Measurements from ENCODE around the gene RGS8. TPM values are rescaled to one million over a fixed set of nuclear protein-coding genes. Genes with fewer than 3 reads are reported as not detected.
A peak's percentile ranks its signal among the peaks of the same experiment; 100 is the strongest.

Gene RGS8
- total RNA-seq, 1 donor from 2014 or later, result 0.04 TPM

DNA sequence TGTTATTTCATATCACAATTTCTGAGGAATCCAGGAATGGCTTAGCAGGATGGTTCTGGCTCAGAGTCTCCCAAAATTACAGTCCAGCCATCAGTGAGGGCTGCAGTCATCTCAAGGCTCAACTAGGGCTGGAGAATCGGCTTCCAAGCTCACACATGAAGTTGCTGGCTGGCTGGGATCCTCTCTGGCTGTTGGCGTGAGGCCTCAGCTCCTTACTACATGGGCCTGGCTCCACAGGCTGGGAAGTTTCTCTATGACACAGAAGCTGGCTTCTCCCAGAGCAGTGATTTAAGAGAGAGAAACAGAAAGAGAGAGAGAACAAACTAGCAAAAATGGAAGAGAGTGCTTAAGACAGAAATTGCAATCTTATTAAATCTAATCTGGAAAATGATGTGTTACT is 38.8 kb upstream of the RGS8 start:
- Histone ChIP-seq H3K4me3 (ENCODE audit: low read depth, low read length) (no peak overlapping the region), H3K27me3 (ENCODE audit: control insufficient read depth, insufficient read depth, low read length) (no peaks in the 10 kb centered on the region), H3K36me3 (ENCODE audit: control insufficient read depth, insufficient read depth, low read length) (no peaks in the 10 kb centered on the region)
- DNase-seq (ENCODE audit: low read depth), result no peak
- TF ChIP-seq CTCF (IDR thresholded peaks at IDR 0.05; ENCODE audit: insufficient read depth, low read length, poor library complexity, severe bottlenecking), result no peak

DNA sequence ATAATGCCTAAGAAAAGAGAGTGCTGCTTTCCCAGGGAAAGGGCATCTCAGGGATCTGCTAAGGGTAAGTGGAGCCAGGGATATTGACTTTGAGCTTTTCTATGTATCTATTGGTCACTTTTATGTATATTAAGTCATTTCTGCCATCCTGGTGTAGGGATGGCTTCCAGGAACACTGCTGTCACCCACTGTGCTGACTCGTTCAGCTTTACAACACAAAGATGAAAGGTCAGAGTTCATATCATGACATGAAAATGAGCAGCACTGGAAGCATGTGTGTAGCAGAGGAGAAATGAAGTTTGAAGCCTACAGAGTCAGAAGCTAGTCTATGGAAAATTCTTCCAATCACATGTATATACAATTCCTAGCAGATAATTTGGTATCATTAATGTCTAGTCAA is 37.1 kb upstream of the RGS8 start:
- no peak for TF ChIP-seq CTCF (IDR thresholded peaks at IDR 0.05; ENCODE audit: insufficient read depth, low read length, poor library complexity, severe bottlenecking)
- no peaks in the 10 kb centered on the region for H3K36me3 ChIP-seq (ENCODE audit: control insufficient read depth, insufficient read depth, low read length)
- H3K4me3 ChIP-seq (ENCODE audit: low read depth, low read length), result no peak overlapping the region
- DNase-seq (ENCODE audit: low read depth), result no peak
- no peaks in the 10 kb centered on the region for H3K27me3 ChIP-seq (ENCODE audit: control insufficient read depth, insufficient read depth, low read length)

GRCh38 chr1:182720463-182720862 is 36.1 kb upstream of the RGS8 start:
- TF ChIP-seq CTCF (IDR thresholded peaks at IDR 0.05; ENCODE audit: insufficient read depth, low read length, poor library complexity, severe bottlenecking), result peak; percentile 31
- no peak for DNase-seq (ENCODE audit: low read depth)
- H3K27me3 ChIP-seq (ENCODE audit: control insufficient read depth, insufficient read depth, low read length), result no peaks in the 10 kb centered on the region
- H3K4me3 ChIP-seq (ENCODE audit: low read depth, low read length), result no peak overlapping the region
- no peaks in the 10 kb centered on the region for H3K36me3 ChIP-seq (ENCODE audit: control insufficient read depth, insufficient read depth, low read length)

GRCh38 chr1:182719553-182719952 is 35.2 kb upstream of the RGS8 start:
- Histone ChIP-seq H3K36me3 (ENCODE audit: control insufficient read depth, insufficient read depth, low read length) (no peaks in the 10 kb centered on the region), H3K4me3 (ENCODE audit: low read depth, low read length) (no peak overlapping the region), H3K27me3 (ENCODE audit: control insufficient read depth, insufficient read depth, low read length) (no peaks in the 10 kb centered on the region)
- no peak for TF ChIP-seq CTCF (IDR thresholded peaks at IDR 0.05; ENCODE audit: insufficient read depth, low read length, poor library complexity, severe bottlenecking)
- DNase-seq (ENCODE audit: low read depth), result no peak

DNA sequence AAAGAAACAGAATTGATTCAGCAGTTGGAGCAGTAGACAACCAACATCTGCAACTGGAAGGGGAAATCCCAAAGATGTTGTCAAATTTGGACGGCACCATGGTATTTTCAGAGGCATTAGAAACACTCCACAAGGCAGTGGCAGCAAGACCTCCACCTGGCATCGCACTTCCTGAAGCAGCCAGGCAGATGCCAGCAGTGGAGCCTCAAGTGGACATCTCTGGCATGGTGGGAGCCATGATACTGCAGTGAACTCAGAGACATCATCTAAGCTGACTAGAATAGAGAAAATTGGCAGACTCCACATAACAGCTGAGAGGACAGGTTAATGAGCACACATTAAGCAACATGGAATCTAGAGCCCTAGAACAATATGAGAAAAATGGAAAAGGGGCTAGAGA is 33.9 kb upstream of the RGS8 start:
- DNase-seq (ENCODE audit: low read depth), result no peak
- no peak for TF ChIP-seq CTCF (IDR thresholded peaks at IDR 0.05; ENCODE audit: insufficient read depth, low read length, poor library complexity, severe bottlenecking)
- Histone ChIP-seq H3K36me3 (ENCODE audit: control insufficient read depth, insufficient read depth, low read length) (no peaks in the 10 kb centered on the region), H3K27me3 (ENCODE audit: control insufficient read depth, insufficient read depth, low read length) (no peaks in the 10 kb centered on the region), H3K4me3 (ENCODE audit: low read depth, low read length) (no peak overlapping the region)
